Measurements from ENCODE around the gene ADARB2. TPM values are rescaled to one million over a fixed set of nuclear protein-coding genes. Genes with fewer than 3 reads are reported as not detected.

ADARB2 gene
- total RNA-seq, 4 donors from 2014 or later: 0.80 to 4.9 (median 2.3) TPM

- no peak for TF ChIP-seq EP300 (IDR thresholded peaks at IDR 0.05; ENCODE audit: low read depth)
- no peak for TF ChIP-seq POLR2A (IDR thresholded peaks at IDR 0.05)
- no peak for TF ChIP-seq CTCF (IDR thresholded peaks at IDR 0.05)
- TF ChIP-seq POLR2AphosphoS5 (IDR thresholded peaks at IDR 0.05): no peak
- Histone ChIP-seq H3K9me3 (no peaks in the 10 kb centered on the region), H3K27ac (no peak overlapping the region), H3K4me1 (peaks cover 0 to 3% (median 0%) of the 10 kb centered on the region in 4 donors), H3K36me3 (no peaks in the 10 kb centered on the region), H3K4me3 (no peak overlapping the region), H3K27me3 (no peaks in the 10 kb centered on the region)
- in situ Hi-C loops (cut with MboI; ENCODE audit: low pct_ligation_motif_present in 1 of 4, low pct_unique_long_range_greater_than_20kb in 1 of 4, low sequenced_read_pairs in 3 of 4): no loop called here
- intact Hi-C loops (cut with DNase I; ENCODE audit: low total_unique reads): no loop called here
- DNase-seq: no peak
- 84 to 90% methylated on average over 5 to 7 of the region's 7 CpGs for WGBS, 2 donors (ENCODE audit: low coverage in 1 of 2)
These were observed 543.2 kb downstream of the ADARB2 start for GRCh38 chr10:1194161-1194560.

DNA sequence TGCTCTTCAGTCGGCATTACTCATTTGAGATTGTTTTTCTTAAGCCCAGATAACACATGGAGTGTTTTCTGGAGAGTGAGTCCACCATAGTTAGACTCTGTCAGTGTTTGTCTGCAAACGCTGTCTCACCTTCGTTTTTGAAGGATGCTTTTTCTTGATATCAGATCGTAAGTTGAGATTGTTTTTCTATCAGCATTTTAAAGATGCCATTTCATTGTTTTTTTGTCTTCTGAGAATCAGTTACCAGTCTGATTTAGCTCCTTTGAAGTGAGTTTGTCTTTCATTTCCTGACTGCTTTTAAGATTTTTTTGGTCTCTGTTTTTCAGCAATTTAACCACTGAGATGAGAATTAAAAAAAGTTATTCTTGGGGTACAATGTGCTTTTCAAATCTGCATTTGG is 543.8 kb downstream of the ADARB2 start:
- intact Hi-C loops (cut with DNase I; ENCODE audit: low total_unique reads): no loop called here
- Histone ChIP-seq H3K4me3 (no peak overlapping the region), H3K4me1 (peaks cover 0 to 2% (median 0%) of the 10 kb centered on the region in 4 donors), H3K9me3 (no peaks in the 10 kb centered on the region), H3K27me3 (no peaks in the 10 kb centered on the region), H3K27ac (no peak overlapping the region), H3K36me3 (no peaks in the 10 kb centered on the region)
- WGBS, 2 donors (ENCODE audit: low coverage in 1 of 2): 58% methylated on average over 3 to 4 of the region's 4 CpGs
- TF ChIP-seq POLR2AphosphoS5 (IDR thresholded peaks at IDR 0.05) (no peak), EP300 (IDR thresholded peaks at IDR 0.05; ENCODE audit: low read depth) (no peak), CTCF (IDR thresholded peaks at IDR 0.05) (no peak), POLR2A (IDR thresholded peaks at IDR 0.05) (no peak)
- DNase-seq: no peak
- in situ Hi-C loops (cut with MboI; ENCODE audit: low pct_ligation_motif_present in 1 of 4, low pct_unique_long_range_greater_than_20kb in 1 of 4, low sequenced_read_pairs in 3 of 4): no loop called here

DNA sequence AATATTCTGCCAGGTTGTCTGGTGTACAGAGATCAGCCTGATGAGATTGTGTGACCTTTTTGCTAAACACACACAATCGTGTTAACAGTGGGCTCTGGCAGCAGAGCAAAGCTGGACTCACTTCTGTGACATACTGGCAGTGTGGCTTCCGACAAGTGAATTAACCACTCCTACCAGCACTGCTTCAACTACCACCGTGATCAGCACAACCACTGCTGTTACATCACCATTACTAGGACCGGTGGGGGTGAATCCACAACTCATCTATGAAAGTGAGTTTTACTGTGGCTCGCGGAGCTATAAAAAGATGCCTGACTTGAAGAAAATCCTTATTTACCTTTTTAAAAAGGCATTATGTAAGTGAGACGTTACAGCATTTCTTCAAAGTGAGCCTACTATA is 545.6 kb downstream of the ADARB2 start:
- Histone ChIP-seq H3K36me3 (no peaks in the 10 kb centered on the region), H3K4me1 (peaks cover 0 to 8% (median 2%) of the 10 kb centered on the region in 4 donors), H3K27me3 (no peaks in the 10 kb centered on the region), H3K9me3 (no peaks in the 10 kb centered on the region), H3K4me3 (no peak overlapping the region), H3K27ac (no peak overlapping the region)
- WGBS, 2 donors (ENCODE audit: low coverage in 1 of 2): 68 to 72% methylated on average over 6 to 7 of the region's 7 CpGs
- TF ChIP-seq POLR2AphosphoS5 (IDR thresholded peaks at IDR 0.05): no peak
- TF ChIP-seq POLR2A (IDR thresholded peaks at IDR 0.05): no peak
- no peak for TF ChIP-seq EP300 (IDR thresholded peaks at IDR 0.05; ENCODE audit: low read depth)
- intact Hi-C loops (cut with DNase I; ENCODE audit: low total_unique reads): no loop called here
- in situ Hi-C loops (cut with MboI; ENCODE audit: low pct_ligation_motif_present in 1 of 4, low pct_unique_long_range_greater_than_20kb in 1 of 4, low sequenced_read_pairs in 3 of 4): no loop called here
- no peak for DNase-seq

GRCh38 chr10:1190791-1191490 is 546.4 kb downstream of the ADARB2 start:
- H3K4me1 ChIP-seq: peaks cover 0 to 8% (median 2%) of the 10 kb centered on the region in 4 donors
- H3K9me3 ChIP-seq: no peaks in the 10 kb centered on the region
- no peaks in the 10 kb centered on the region for H3K27me3 ChIP-seq
- no peaks in the 10 kb centered on the region for H3K36me3 ChIP-seq
- H3K4me3 ChIP-seq: no peak overlapping the region
- H3K27ac ChIP-seq: no peak overlapping the region
- no peak for TF ChIP-seq POLR2A (IDR thresholded peaks at IDR 0.05)
- 70 to 87% methylated on average over 2 to 22 of the region's 22 CpGs for WGBS, 2 donors (ENCODE audit: low coverage in 1 of 2)
- in situ Hi-C loops (cut with MboI; ENCODE audit: low pct_ligation_motif_present in 1 of 4, low pct_unique_long_range_greater_than_20kb in 1 of 4, low sequenced_read_pairs in 3 of 4): no loop called here
- intact Hi-C loops (cut with DNase I; ENCODE audit: low total_unique reads): no loop called here
- DNase-seq: no peak

GRCh38 chr10:1190052-1190395 is 547.3 kb downstream of the ADARB2 start:
- no peaks in the 10 kb centered on the region for H3K9me3 ChIP-seq
- DNase-seq: no peak
- 86% methylated on average over 12 of the region's 12 CpGs; no CpG with 5 or more reads in 1 of the 2 donors for WGBS, 2 donors (ENCODE audit: low coverage in 1 of 2)

More at GRCh38 chr10:1190052-1190395, 547.3 kb downstream of the ADARB2 start:
- no peak overlapping the region for H3K4me3 ChIP-seq
- no peaks in the 10 kb centered on the region for H3K36me3 ChIP-seq
- TF ChIP-seq EP300 (IDR thresholded peaks at IDR 0.05; ENCODE audit: low read depth): no peak
- TF ChIP-seq POLR2A (IDR thresholded peaks at IDR 0.05): no peak
- TF ChIP-seq CTCF (IDR thresholded peaks at IDR 0.05): no peak
- in situ Hi-C loops (cut with MboI; ENCODE audit: low pct_ligation_motif_present in 1 of 4, low pct_unique_long_range_greater_than_20kb in 1 of 4, low sequenced_read_pairs in 3 of 4): no loop called here
- H3K4me1 ChIP-seq: peaks cover 0 to 8% (median 2%) of the 10 kb centered on the region in 4 donors
- no peak overlapping the region for H3K27ac ChIP-seq
- intact Hi-C loops (cut with DNase I; ENCODE audit: low total_unique reads): no loop called here
- no peaks in the 10 kb centered on the region for H3K27me3 ChIP-seq
